ENCODE data around the gene CUL4A. TPM values are rescaled to one million over a fixed set of nuclear protein-coding genes. Genes with fewer than 3 reads are reported as not detected.

The CUL4A gene
- 90.8 and 91.0 TPM in 2 replicates for total RNA-seq (2021)
- percentile 87 among the genes with signal in this experiment for Bru-seq, nascent RNA
- percentile 93 among the genes with signal in this experiment for BruChase-seq, experiment 1, labeled RNA remaining after a 2-hour chase
- BruChase-seq, experiment 2, labeled RNA remaining after a 6-hour chase = percentile 92 among the genes with signal in this experiment
- long read RNA-seq, full-length matches to known transcripts = 133 of 175 reads
- long read RNA-seq, partial matches to known transcripts = 24 of 175 reads
- long read RNA-seq, other reads (novel, unspliced or antisense) = 18 of 175 reads

GRCh38 chr13:113209336-113209758 is at the start of gene CUL4A:
TSS of gene CUL4A (plus strand) at chr13:113209613. CDS start at chr13:113209628, 15 bp downstream.
- Histone ChIP-seq H3K4me2 (peak within 1 kb of the TSS; percentile 98), H3K9me3 (ENCODE audit: insufficient read depth, low read depth) (no peaks in the 10 kb centered on the region), H3K4me3 (peak within 1 kb of the TSS; percentile 97), H3K36me3 (ENCODE audit: low read depth) (peaks cover 47% of the 10 kb centered on the region), H3K79me2 (ENCODE audit: low read depth) (peaks cover 86% of the 10 kb centered on the region), H2AFZ (peak within 1 kb of the TSS; percentile 83), H3K9me2 (ENCODE audit: insufficient read depth) (no peaks in the 10 kb centered on the region), H3F3A (ENCODE audit: insufficient read depth, low read depth) (peaks cover 27% of the 10 kb centered on the region), H4K20me1 (ENCODE audit: insufficient read depth) (peaks cover 60% of the 10 kb centered on the region), H3K27me3 (ENCODE audit: insufficient read depth, low read depth) (no peaks in the 10 kb centered on the region), H3K27ac (peak within 1 kb of the TSS; percentile 90), H3K4me1 (replicated peaks; ENCODE audit: insufficient read depth) (peaks cover 40% of the 10 kb centered on the region)
- TF ChIP-seq EZH2 (IDR thresholded peaks at IDR 0.05; ENCODE audit: low read depth) = no peak
- no peak for TF ChIP-seq CTCF (conservative IDR thresholded peaks at IDR 0.05)
- DNase-seq = peak; percentile 58 to 72
- BruUV-seq (replicated peaks) = no TSS peak
- intact Hi-C loops (cut with micrococcal nuclease; ENCODE audit: unreplicated experiment) = loop anchor here (1.0 to 5.0 kb wide), 2 partner anchors 240 to 267 kb away; no protein-coding TSS in a partner anchor
- ChIA-PET POLR2A (ENCODE audit: unreplicated experiment) (interaction anchor here (0.5 to 1.3 kb wide), 6 partner anchors 9 to 429 kb away, joined by 3 to 15 read pairs (median 6); partner anchors contain the start of gene MCF2L), CTCF (no interaction called here)

- Histone ChIP-seq H3K4me2 (no peak overlapping the region), H3K79me2 (ENCODE audit: low read depth) (no peaks in the 10 kb centered on the region), H3K27ac (no peak overlapping the region), H3K9me3 (ENCODE audit: insufficient read depth, low read depth) (no peaks in the 10 kb centered on the region), H3K27me3 (ENCODE audit: insufficient read depth, low read depth) (peaks cover 25% of the 10 kb centered on the region), H3K4me3 (no peak overlapping the region), H2AFZ (no peak overlapping the region), H3K4me1 (replicated peaks; ENCODE audit: insufficient read depth) (no peaks in the 10 kb centered on the region), H3K36me3 (ENCODE audit: low read depth) (no peaks in the 10 kb centered on the region), H3F3A (ENCODE audit: insufficient read depth, low read depth) (peaks cover 4% of the 10 kb centered on the region; the same call in 1 of the 2 replicates), H3K9me2 (ENCODE audit: insufficient read depth) (no peaks in the 10 kb centered on the region), H4K20me1 (ENCODE audit: insufficient read depth) (no peaks in the 10 kb centered on the region)
- intact Hi-C loops (cut with micrococcal nuclease; ENCODE audit: unreplicated experiment) = no loop called here
- TF ChIP-seq EZH2 (IDR thresholded peaks at IDR 0.05; ENCODE audit: low read depth) (no peak), CTCF (conservative IDR thresholded peaks at IDR 0.05) (no peak)
- DNase-seq = no peak
- CTCF ChIA-PET = no interaction called here
- POLR2A ChIA-PET (ENCODE audit: unreplicated experiment) = no interaction called here
- BruUV-seq (replicated peaks) = no TSS peak
Observed at GRCh38 chr13:113159701-113160100, 49.7 kb upstream of the CUL4A start.

GRCh38 chr13:113160983-113161382 is 48.4 kb upstream of the CUL4A start:
- intact Hi-C loops (cut with micrococcal nuclease; ENCODE audit: unreplicated experiment) = no loop called here
- H3K4me3 ChIP-seq = no peak overlapping the region
- H3K27me3 ChIP-seq (ENCODE audit: insufficient read depth, low read depth) = peaks cover 25% of the 10 kb centered on the region
- no peaks in the 10 kb centered on the region for H3K9me3 ChIP-seq (ENCODE audit: insufficient read depth, low read depth)
- no peak overlapping the region for H3K4me2 ChIP-seq
- DNase-seq = no peak
- H3K36me3 ChIP-seq (ENCODE audit: low read depth) = no peaks in the 10 kb centered on the region
- no peaks in the 10 kb centered on the region for H3K79me2 ChIP-seq (ENCODE audit: low read depth)
- TF ChIP-seq CTCF (conservative IDR thresholded peaks at IDR 0.05) (no peak), EZH2 (IDR thresholded peaks at IDR 0.05; ENCODE audit: low read depth) (no peak)
- no peaks in the 10 kb centered on the region for H4K20me1 ChIP-seq (ENCODE audit: insufficient read depth)
- CTCF ChIA-PET = no interaction called here
- no peaks in the 10 kb centered on the region for H3K4me1 ChIP-seq (replicated peaks; ENCODE audit: insufficient read depth)
- no peaks in the 10 kb centered on the region; the same call in 1 of the 2 replicates for H3F3A ChIP-seq (ENCODE audit: insufficient read depth, low read depth)
- no TSS peak for BruUV-seq (replicated peaks)
- no peak overlapping the region for H3K27ac ChIP-seq
- H2AFZ ChIP-seq = no peak overlapping the region
- H3K9me2 ChIP-seq (ENCODE audit: insufficient read depth) = no peaks in the 10 kb centered on the region
- POLR2A ChIA-PET (ENCODE audit: unreplicated experiment) = no interaction called here
